HG03378 (cell line): ENCODE results near the gene ADAMTS4.

Source experiments
- ATAC-seq: cut with Tn5 transposase; IDR thresholded peaks from one replicate; pipeline ENCODE4 v1.9.1; 2021; ENCODE audit warnings: mild to moderate bottlenecking, moderate library complexity; ENCODE audit not compliant: unreplicated experiment

Gene ADAMTS4

DNA sequence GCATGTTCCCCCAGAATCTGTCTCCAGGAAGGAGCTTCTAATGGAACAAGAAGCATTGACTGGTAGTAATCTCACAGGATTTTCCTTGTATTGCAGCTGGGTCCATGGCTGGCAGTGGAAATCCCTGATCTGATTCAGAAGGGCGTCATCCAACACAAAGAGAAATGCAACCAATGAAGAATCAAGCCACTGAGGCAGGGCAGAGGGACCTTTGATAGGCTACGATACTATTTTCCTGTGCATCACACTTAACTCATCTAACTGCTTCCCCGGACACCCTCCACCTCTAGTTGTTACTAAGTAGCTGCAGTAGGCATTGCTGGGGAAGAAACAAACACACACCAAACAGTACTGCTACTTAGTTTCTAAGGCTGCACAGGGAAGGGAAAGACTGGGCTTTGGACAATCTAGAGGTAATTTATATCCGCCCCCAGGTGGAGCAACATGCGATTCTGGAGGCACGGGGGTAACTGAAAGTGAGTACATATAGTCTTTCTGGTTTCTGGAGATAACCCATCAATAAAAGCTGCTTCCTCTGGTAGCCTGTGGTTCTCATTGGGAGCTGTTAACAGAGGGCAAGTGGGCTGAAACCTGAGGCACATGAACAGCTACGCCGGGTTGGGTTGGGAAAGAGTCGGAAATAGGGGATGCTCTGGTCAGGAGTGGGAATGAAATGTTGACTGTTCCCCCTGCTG lies 40.4 kb downstream of the ADAMTS4 start:
- ATAC-seq, result no peak

DNA sequence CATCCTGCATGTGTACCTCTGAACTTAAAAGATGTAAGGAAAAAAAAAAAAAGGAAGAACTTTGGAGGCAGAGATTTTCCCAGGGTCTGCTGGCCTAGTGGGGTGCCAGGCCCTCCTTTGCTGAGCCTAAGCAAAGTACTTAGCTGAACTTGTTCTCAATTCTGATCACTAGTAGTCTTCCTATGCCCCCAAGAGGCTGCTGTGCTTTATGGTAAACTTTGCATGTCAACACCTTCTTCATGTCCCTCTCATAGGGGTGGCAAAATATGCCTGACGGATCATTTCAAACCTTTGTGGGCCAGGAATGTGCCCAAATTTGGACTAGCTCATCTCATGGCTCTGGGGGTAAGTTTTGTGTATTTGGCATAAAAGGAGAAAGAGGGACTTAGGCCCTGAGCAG lies 41.0 kb downstream of the ADAMTS4 start:
- ATAC-seq, result no peak

DNA sequence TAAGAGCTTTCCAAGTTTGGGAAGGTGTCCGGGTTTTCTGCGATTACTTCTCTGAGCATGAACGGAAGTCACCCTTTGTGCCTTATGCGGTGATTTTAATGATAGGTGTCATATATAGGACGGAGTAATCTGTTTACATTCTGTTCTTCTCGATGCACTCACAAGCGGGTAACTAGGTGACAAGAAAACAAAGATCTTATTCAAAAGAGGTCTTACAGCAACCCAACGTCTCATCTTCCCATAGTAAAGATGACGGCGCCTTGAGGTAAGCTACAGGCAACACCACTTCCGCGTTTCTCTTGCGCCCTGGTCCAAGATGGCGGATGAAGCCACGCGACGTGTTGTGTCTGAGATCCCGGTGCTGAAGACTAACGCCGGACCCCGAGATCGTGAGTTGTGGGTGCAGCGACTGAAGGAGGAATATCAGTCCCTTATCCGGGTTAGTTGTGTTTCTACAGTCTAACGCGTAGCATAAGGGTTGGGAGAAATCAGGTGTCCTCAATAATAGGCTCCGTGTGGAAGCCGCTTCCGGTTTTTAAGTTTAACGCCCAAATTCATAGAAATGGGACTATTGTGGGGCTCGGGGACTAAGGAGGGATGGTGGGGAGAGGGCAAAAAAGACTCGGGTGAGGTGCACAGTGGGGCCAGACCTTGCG lies 45.0 kb downstream of the ADAMTS4 start, which contains the start of gene UFC1:
Gene UFC1, plus strand, starts transcription at position 297 of the 656 bp plus-strand sequence. Its CDS starts 20 bp downstream, at position 317.
- ATAC-seq, result peak; percentile 62

DNA sequence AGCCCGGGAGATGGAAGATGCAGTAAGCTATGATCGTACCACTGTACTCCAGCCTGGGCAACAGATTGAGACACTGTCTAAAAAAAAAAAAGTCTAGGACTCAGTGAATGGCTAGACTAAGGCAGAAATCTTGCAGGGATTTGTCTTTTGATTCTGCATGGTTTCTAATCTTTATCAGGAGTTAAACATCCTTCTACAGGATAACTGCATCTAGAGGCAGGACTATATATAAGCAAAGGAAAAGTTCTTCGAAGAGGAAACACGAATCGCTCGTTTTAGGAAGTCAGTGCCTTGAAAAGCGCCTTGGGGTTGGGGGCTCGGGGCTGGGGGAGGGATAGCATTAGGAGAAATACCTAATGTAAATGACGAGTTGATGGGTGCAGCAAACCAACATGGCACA lies 45.7 kb downstream of the ADAMTS4 start:
- ATAC-seq, result no peak

DNA sequence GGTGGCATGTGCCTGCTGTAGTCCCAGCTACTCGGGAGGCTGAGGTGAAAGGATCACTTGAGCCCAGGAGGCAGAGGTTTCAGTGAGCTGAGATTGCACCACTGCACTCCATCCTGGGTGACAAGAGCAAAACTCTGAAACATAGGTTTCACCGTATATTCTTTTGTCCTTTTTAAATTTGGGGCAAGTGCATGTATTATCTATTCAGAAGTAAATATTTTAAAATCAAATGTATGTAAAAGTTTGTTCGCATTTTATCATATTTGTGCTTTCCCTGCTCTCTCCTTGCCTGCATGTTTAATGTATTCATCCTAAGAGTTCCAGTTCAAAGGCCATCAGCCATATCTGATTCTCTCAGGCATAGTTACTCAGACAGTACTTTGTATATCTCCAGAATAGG lies 53.0 kb downstream of the ADAMTS4 start:
- ATAC-seq, result no peak

DNA sequence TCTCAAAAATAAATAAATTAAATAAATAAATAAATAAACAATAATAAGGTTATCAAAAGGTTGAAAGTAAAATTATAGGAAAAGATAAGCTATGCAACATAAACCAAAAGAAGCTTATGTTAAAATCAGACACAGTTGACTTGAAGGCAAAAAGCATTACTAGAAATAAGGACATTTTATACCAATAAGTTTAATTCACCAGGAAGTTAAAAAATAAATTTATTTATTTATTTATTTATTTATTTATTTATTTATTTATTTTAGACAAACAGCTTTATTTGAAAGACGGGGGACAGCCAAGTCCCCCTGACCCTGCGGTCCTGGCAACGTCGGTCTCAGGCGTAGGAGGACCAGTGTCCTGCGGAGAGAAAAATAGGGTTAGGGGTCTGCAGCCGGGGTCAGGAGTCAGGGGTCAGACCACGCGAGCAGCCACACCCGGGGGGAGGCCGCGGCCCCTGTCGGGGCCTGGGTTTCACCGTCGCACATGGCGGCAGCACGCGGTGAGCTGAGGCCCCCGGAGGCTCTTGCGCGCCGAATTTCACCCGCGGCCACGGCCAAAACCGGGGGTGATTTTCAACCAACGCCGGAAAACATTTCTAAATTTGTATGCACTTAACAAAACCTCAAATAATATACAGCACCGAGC lies 58.0 kb downstream of the ADAMTS4 start:
- no peak for ATAC-seq

DNA sequence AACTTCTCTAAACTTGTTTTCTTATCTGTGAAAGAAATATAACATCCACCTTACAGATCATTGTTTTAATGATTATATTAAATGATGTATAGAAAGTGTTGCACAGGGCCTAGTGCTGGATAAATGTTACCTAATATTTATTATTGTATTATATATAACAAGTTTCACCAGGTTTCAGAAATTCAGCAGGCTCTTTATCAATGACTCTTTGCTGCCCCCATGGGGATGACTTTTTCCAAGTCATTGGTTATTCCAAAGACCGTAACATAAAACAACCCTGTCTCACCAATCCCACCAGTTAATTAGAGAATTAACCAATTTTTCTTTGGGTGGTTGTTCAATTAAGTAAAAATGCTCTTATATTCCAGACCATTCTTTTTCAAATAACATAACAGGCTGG lies 59.1 kb downstream of the ADAMTS4 start:
- no peak for ATAC-seq

DNA sequence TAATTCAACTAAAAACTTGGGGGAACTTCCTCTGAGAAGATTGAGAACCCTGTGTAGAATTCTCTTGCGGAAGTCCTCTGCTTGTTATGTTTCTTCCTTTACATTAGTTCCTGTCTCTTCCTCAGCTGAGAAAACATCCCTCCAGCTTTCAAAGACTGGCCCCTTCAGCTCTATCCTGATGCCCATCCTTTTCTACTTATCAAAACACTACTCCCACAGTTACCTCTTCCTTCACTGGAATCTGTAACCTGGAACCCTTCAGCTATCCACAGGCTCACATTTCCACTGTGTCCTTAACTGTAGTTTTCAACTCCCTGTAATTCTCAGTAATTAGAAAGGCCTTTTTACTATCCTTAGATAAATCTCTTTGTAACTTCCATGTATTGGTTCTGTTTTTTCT lies 60.4 kb downstream of the ADAMTS4 start:
- no peak for ATAC-seq

DNA sequence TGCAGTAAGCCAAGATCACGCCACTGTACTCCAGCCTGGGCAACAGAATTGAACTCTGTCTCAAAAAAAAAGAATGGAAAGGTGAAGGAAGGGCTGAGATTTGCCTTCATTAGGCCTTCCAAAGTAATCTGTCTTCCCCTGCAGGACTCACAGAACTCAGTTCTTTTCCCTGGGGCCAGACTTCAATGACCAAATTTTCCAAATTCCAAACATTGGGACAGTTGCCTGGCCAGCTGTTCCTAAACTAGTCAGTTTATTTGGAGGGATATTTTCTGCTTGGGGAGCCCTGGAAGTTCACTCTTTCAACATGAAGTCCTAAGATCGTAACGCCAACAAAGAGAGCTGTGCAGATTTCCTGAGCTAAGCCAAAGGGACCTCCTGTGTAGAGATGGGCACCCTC lies 61.0 kb downstream of the ADAMTS4 start:
- ATAC-seq, result no peak
